ENCODE measurements around the gene PM20D2. TPM values are rescaled to one million over a fixed set of nuclear protein-coding genes. Genes with fewer than 3 reads are reported as not detected.

Gene PM20D2
- total and polyA plus RNA-seq, 2 donors (not counting 1 experiment from before 2014, with no cell fraction given) = 3.9 to 10.1 TPM

DNA sequence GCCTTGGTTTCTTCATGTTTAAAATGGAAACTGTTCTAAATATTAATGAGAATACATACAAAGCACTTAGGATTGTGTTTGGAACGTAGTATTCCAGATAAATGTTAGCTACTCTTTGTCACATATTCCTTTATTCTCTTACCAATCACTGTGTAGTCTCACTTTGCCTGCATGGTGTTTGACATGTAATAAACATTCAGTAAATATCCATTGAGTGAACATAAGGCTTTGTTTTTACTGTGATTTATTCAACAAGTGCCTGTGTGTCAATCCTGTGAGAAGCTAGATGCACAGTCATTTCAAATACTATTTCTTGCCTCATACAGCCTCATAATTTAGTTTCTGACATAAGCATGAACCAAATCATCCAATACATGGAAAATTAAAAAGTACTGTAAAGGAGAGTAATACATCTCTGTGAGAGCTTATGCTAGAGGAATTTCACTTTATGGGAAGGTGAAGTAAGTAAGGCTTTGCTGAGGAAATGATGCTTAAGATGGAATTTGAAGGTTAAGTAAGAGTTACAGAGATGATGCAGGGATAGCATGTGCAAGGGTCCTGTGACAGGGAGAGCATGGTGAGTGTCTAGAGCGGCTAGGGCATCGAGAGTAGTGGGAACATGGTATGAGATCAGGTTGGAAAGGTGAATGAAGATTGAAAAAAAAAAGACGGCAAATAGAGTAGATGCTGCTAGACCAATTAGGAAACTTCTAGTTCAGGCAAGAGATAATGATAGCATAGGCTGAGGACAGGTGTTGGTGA lies 14.7 kb downstream of the PM20D2 start:
- H3K9ac ChIP-seq (ENCODE audit: insufficient read depth, low read length) = no peak overlapping the region
- no peak overlapping the region for H2AFZ ChIP-seq (ENCODE audit: low read length)
- no peak for DNase-seq (ENCODE audit: low read depth in 2 of 2)
- no peak overlapping the region for H3K27ac ChIP-seq (ENCODE audit: insufficient read depth, low read length)
- H3K27me3 ChIP-seq (ENCODE audit: control insufficient read depth, insufficient read depth, low read length) = no peaks in the 10 kb centered on the region
- H3K36me3 ChIP-seq (ENCODE audit: control insufficient read depth, insufficient read depth, low read length) = no peaks in the 10 kb centered on the region
- no peaks in the 10 kb centered on the region for H3K4me1 ChIP-seq (ENCODE audit: control insufficient read depth, extremely low read depth, insufficient read depth, low read length)
- H3K4me2 ChIP-seq (ENCODE audit: extremely low read depth, insufficient read depth, low read length) = no peak overlapping the region
- H3K4me3 ChIP-seq (replicated peaks in 1 of 4; ENCODE audit: control extremely low read depth in 1 of 4, insufficient read depth in 1 of 4, low read depth in 3 of 4, low read length in 4 of 4) = no peak overlapping the region
- H4K20me1 ChIP-seq (ENCODE audit: control insufficient read depth, extremely low read depth, insufficient read depth, low read length) = no peaks in the 10 kb centered on the region
- H3K79me2 ChIP-seq (ENCODE audit: control insufficient read depth, insufficient read depth, low read length) = no peaks in the 10 kb centered on the region
- H3K9me3 ChIP-seq (ENCODE audit: control insufficient read depth, insufficient read depth, low read depth, low read length) = no peaks in the 10 kb centered on the region
- no peak for TF ChIP-seq CTCF (conservative IDR thresholded peaks at IDR 0.05 in 1 of 2, IDR thresholded peaks at IDR 0.05 in 1 of 2; ENCODE audit: low read depth in 1 of 2, low read length in 2 of 2)
- no peak for TF ChIP-seq EZH2 (IDR thresholded peaks at IDR 0.05; ENCODE audit: low read length, missing control alignments)

DNA sequence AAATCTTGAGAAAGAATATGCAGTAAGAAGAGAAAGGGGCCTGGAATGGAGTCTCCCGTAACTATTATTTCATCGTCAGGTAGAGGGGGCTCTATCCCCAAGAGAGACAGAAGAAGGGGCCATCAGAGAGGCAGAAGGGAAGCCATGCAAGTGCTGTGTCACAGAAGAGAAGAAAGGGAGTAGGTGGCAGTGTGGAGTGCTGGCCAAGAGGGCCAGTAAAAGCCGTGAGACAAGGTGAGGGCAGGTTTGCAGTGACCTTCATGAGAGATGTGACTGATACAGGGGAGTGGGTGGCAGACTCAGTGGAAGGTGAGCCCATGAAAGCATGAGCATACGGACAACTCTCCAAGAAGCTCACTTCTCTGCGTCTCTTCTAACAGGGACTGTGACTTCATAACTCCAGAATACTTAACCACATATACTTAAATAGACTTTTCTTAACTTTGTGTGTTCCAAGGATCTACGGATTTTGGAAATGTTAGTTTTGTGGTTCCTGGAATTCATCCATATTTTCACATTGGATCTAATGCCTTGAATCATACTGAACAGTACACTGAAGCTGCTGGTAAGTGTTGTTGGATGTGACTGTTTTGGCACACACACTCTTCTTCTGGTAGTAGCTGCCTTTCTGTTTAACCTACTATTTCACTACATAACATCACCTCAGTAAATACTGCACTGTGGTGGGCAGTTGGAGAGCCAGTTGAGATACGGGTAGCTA lies 15.6 kb downstream of the PM20D2 start:
- H3K79me2 ChIP-seq (ENCODE audit: control insufficient read depth, insufficient read depth, low read length) = no peaks in the 10 kb centered on the region
- no peak for TF ChIP-seq CTCF (conservative IDR thresholded peaks at IDR 0.05 in 1 of 2, IDR thresholded peaks at IDR 0.05 in 1 of 2; ENCODE audit: low read depth in 1 of 2, low read length in 2 of 2)
- no peak for TF ChIP-seq EZH2 (IDR thresholded peaks at IDR 0.05; ENCODE audit: low read length, missing control alignments)
- H3K4me2 ChIP-seq (ENCODE audit: extremely low read depth, insufficient read depth, low read length) = no peak overlapping the region
- no peaks in the 10 kb centered on the region for H3K9me3 ChIP-seq (ENCODE audit: control insufficient read depth, insufficient read depth, low read depth, low read length)
- H2AFZ ChIP-seq (ENCODE audit: low read length) = no peak overlapping the region
- no peak overlapping the region for H3K9ac ChIP-seq (ENCODE audit: insufficient read depth, low read length)
- no peaks in the 10 kb centered on the region for H3K27me3 ChIP-seq (ENCODE audit: control insufficient read depth, insufficient read depth, low read length)
- no peaks in the 10 kb centered on the region for H3K4me1 ChIP-seq (ENCODE audit: control insufficient read depth, extremely low read depth, insufficient read depth, low read length)
- H3K36me3 ChIP-seq (ENCODE audit: control insufficient read depth, insufficient read depth, low read length) = no peaks in the 10 kb centered on the region
- DNase-seq (ENCODE audit: low read depth in 2 of 2) = peak; percentile 61 to 87
- no peak overlapping the region for H3K27ac ChIP-seq (ENCODE audit: insufficient read depth, low read length)
- no peaks in the 10 kb centered on the region for H4K20me1 ChIP-seq (ENCODE audit: control insufficient read depth, extremely low read depth, insufficient read depth, low read length)
- peak overlapping the region in 1 of 4 experiments; percentile 27 for H3K4me3 ChIP-seq (replicated peaks in 1 of 4; ENCODE audit: control extremely low read depth in 1 of 4, insufficient read depth in 1 of 4, low read depth in 3 of 4, low read length in 4 of 4)

DNA sequence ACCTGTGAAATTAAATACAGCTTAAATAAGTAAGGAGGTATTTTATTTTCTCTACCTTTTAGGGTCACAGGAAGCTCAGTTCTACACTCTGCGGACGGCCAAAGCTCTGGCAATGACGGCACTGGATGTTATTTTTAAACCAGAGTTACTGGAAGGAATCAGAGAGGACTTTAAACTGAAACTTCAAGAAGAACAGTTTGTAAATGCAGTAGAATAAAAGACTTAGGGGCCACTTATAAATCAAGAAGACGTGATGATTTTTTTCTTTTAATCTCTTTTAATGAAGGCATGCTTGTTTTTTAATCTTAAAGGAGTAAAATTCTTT lies 16.2 kb downstream of the PM20D2 start:
- H3K9me3 ChIP-seq (ENCODE audit: control insufficient read depth, insufficient read depth, low read depth, low read length) = no peaks in the 10 kb centered on the region
- no peaks in the 10 kb centered on the region for H3K79me2 ChIP-seq (ENCODE audit: control insufficient read depth, insufficient read depth, low read length)
- no peaks in the 10 kb centered on the region for H3K4me1 ChIP-seq (ENCODE audit: control insufficient read depth, extremely low read depth, insufficient read depth, low read length)
- no peaks in the 10 kb centered on the region for H3K27me3 ChIP-seq (ENCODE audit: control insufficient read depth, insufficient read depth, low read length)
- H3K4me2 ChIP-seq (ENCODE audit: extremely low read depth, insufficient read depth, low read length) = no peak overlapping the region
- no peak for TF ChIP-seq CTCF (conservative IDR thresholded peaks at IDR 0.05 in 1 of 2, IDR thresholded peaks at IDR 0.05 in 1 of 2; ENCODE audit: low read depth in 1 of 2, low read length in 2 of 2)
- no peak for TF ChIP-seq EZH2 (IDR thresholded peaks at IDR 0.05; ENCODE audit: low read length, missing control alignments)
- no peak overlapping the region for H3K9ac ChIP-seq (ENCODE audit: insufficient read depth, low read length)
- H4K20me1 ChIP-seq (ENCODE audit: control insufficient read depth, extremely low read depth, insufficient read depth, low read length) = no peaks in the 10 kb centered on the region
- peak overlapping the region in 1 of 4 experiments; percentile 27 for H3K4me3 ChIP-seq (replicated peaks in 1 of 4; ENCODE audit: control extremely low read depth in 1 of 4, insufficient read depth in 1 of 4, low read depth in 3 of 4, low read length in 4 of 4)
- no peak for DNase-seq (ENCODE audit: low read depth in 2 of 2)
- H3K36me3 ChIP-seq (ENCODE audit: control insufficient read depth, insufficient read depth, low read length) = no peaks in the 10 kb centered on the region
- no peak overlapping the region for H2AFZ ChIP-seq (ENCODE audit: low read length)
- H3K27ac ChIP-seq (ENCODE audit: insufficient read depth, low read length) = no peak overlapping the region
